ENCODE data around the gene SPOCK2. TPM values are rescaled to one million over a fixed set of nuclear protein-coding genes. Genes with fewer than 3 reads are reported as not detected.

The SPOCK2 gene
- total and polyA plus RNA-seq, 2 of the 13 experiments (the other 11 are each of a cell fraction or from before 2014, with no cell fraction given): 8.6 to 30.6 TPM

GRCh38 chr10:72044417-72045041 is 43.8 kb downstream of the SPOCK2 start (continued):
- no peak for TF ChIP-seq ZNF780A (CRISPR knock-in tag; IDR thresholded peaks at IDR 0.05)
- peak; percentile 65 for TF ChIP-seq TAF1 (CRISPR knock-in tag; IDR thresholded peaks at IDR 0.05)
- TF ChIP-seq, protein P1, sequence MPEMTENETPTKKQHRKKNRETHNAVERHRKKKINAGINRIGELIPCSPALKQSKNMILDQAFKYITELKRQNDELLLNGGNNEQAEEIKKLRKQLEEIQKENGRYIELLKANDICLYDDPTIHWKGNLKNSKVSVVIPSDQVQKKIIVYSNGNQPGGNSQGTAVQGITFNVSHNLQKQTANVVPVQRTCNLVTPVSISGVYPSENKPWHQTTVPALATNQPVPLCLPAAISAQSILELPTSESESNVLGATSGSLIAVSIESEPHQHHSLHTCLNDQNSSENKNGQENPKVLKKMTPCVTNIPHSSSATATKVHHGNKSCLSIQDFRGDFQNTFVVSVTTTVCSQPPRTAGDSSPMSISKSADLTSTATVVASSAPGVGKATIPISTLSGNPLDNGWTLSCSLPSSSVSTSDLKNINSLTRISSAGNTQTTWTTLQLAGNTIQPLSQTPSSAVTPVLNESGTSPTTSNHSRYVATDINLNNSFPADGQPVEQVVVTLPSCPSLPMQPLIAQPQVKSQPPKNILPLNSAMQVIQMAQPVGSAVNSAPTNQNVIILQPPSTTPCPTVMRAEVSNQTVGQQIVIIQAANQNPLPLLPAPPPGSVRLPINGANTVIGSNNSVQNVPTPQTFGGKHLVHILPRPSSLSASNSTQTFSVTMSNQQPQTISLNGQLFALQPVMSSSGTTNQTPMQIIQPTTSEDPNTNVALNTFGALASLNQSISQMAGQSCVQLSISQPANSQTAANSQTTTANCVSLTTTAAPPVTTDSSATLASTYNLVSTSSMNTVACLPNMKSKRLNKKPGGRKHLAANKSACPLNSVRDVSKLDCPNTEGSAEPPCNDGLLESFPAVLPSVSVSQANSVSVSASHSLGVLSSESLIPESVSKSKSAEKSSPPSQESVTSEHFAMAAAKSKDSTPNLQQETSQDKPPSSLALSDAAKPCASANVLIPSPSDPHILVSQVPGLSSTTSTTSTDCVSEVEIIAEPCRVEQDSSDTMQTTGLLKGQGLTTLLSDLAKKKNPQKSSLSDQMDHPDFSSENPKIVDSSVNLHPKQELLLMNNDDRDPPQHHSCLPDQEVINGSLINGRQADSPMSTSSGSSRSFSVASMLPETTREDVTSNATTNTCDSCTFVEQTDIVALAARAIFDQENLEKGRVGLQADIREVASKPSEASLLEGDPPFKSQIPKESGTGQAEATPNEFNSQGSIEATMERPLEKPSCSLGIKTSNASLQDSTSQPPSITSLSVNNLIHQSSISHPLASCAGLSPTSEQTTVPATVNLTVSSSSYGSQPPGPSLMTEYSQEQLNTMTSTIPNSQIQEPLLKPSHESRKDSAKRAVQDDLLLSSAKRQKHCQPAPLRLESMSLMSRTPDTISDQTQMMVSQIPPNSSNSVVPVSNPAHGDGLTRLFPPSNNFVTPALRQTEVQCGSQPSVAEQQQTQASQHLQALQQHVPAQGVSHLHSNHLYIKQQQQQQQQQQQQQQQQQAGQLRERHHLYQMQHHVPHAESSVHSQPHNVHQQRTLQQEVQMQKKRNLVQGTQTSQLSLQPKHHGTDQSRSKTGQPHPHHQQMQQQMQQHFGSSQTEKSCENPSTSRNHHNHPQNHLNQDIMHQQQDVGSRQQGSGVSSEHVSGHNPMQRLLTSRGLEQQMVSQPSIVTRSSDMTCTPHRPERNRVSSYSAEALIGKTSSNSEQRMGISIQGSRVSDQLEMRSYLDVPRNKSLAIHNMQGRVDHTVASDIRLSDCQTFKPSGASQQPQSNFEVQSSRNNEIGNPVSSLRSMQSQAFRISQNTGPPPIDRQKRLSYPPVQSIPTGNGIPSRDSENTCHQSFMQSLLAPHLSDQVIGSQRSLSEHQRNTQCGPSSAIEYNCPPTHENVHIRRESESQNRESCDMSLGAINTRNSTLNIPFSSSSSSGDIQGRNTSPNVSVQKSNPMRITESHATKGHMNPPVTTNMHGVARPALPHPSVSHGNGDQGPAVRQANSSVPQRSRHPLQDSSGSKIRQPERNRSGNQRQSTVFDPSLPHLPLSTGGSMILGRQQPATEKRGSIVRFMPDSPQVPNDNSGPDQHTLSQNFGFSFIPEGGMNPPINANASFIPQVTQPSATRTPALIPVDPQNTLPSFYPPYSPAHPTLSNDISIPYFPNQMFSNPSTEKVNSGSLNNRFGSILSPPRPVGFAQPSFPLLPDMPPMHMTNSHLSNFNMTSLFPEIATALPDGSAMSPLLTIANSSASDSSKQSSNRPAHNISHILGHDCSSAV (CRISPR knock-in tag; IDR thresholded peaks at IDR 0.05; ENCODE audit: borderline replicate concordance): no peak
- TF ChIP-seq ZNF530 (CRISPR knock-in tag; IDR thresholded peaks at IDR 0.05; ENCODE audit: low read depth): no peak
- no peak; the same call in 1 of the 2 replicates for TF ChIP-seq ZSCAN31 (CRISPR knock-in tag; IDR thresholded peaks at IDR 0.05; ENCODE audit: low read depth)
- no peak for TF ChIP-seq ATF7-NPFF (CRISPR knock-in tag; IDR thresholded peaks at IDR 0.05; ENCODE audit: low read depth)
- TF ChIP-seq, protein P2, sequence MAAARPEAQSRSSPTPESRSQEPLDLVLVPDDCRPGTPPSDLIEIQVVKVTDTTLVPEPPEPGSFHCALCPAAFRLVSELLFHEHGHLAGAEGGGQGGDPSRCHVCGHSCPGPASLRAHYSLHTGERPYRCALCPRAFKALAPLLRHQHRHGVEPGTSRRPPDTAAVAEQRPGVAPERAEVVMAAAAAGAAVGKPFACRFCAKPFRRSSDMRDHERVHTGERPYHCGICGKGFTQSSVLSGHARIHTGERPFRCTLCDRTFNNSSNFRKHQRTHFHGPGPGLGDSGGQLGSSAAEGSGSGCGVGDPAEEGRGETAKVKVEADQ (CRISPR knock-in tag; IDR thresholded peaks at IDR 0.05; ENCODE audit: borderline replicate concordance): no peak
- TF ChIP-seq CENPX (CRISPR knock-in tag; IDR thresholded peaks at IDR 0.05): no peak
- no peak for TF ChIP-seq ARNT (IDR thresholded peaks at IDR 0.05)
- TF ChIP-seq EP300 (IDR thresholded peaks at IDR 0.05; ENCODE audit: low read depth in 2 of 2, low read length in 2 of 2): peak in 1 of 2 experiments; percentile 20; a peak in 1 of 4 replicates
- peak; percentile 26; the same call in 1 of the 2 replicates for TF ChIP-seq EP300 (CRISPR knock-in tag; IDR thresholded peaks at IDR 0.05; ENCODE audit: borderline replicate concordance)
- TF ChIP-seq ZNF180 (CRISPR knock-in tag; IDR thresholded peaks at IDR 0.05; ENCODE audit: borderline replicate concordance, low read depth): no peak
- TF ChIP-seq ZFYVE20 (CRISPR knock-in tag; IDR thresholded peaks at IDR 0.05; ENCODE audit: borderline replicate concordance, low read depth): no peak
- TF ChIP-seq POLR2A (IDR thresholded peaks at IDR 0.05; ENCODE audit: insufficient read depth in 1 of 2, low read depth in 2 of 2, low read length in 2 of 2): 0 out of 4 replicates have a peak, but pooled peaks of 1 of the 2 experiments have one; percentile 44
- peak; percentile 87 for TF ChIP-seq MYC (CRISPR knock-in tag; IDR thresholded peaks at IDR 0.05; ENCODE audit: borderline replicate concordance)
- TF ChIP-seq MZF1 (CRISPR knock-in tag; IDR thresholded peaks at IDR 0.05; ENCODE audit: borderline replicate concordance): peak; percentile 48; the same call in 1 of the 2 replicates
- TF ChIP-seq, protein P3, sequence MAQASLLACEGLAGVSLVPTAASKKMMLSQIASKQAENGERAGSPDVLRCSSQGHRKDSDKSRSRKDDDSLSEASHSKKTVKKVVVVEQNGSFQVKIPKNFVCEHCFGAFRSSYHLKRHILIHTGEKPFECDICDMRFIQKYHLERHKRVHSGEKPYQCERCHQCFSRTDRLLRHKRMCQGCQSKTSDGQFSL (CRISPR knock-in tag; IDR thresholded peaks at IDR 0.05): peak; percentile 33; the same call in 1 of the 2 replicates
- TF ChIP-seq, protein P4, sequence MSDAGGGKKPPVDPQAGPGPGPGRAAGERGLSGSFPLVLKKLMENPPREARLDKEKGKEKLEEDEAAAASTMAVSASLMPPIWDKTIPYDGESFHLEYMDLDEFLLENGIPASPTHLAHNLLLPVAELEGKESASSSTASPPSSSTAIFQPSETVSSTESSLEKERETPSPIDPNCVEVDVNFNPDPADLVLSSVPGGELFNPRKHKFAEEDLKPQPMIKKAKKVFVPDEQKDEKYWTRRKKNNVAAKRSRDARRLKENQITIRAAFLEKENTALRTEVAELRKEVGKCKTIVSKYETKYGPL (CRISPR knock-in tag; IDR thresholded peaks at IDR 0.05): no peak

Data from HepG2 (cell line).